HS-27A (cell line): ENCODE measurements around the gene RUVBL2.
A peak's percentile ranks its signal among the peaks of the same experiment; 100 is the strongest.

Source experiments
- DNase-seq: peaks from one replicate; pipeline ENCODE4 v3.0.0-alpha.2; 2012; ENCODE audit warnings: low read depth, missing footprints

Gene RUVBL2

GRCh38 chr19:48993175-48994034, at the start of gene RUVBL2, which contains the start of gene GYS1:
RUVBL2 (plus strand) TSS chr19:48993887; CDS start chr19:48993912, 25 bp downstream.
GYS1 (minus strand) TSS chr19:48993309; CDS start chr19:48993112, 197 bp downstream.
- DNase-seq = peak; percentile 99

GRCh38 chr19:48945415-48945814, 48.3 kb upstream of the RUVBL2 start:
- no peak for DNase-seq

DNA sequence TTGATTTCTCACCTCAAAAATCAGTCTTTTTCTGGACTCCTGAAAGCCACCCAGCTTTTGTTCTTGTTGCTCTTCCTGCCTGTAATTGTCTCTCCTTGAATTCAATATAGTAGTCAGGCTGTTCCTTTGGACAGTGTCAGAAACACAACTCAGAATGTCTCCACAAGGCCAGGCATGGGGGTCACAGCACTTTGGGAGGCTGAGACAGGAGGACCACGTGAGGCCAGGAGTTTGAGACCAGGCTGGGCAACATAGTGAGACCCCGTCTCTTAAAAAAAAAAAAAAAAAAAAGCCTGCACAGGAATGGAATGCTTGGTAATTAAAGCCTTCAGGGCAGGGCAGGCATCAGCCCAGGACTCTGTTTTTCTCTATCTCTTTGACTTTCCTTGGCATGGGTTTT, 47.9 kb upstream of the RUVBL2 start:
- DNase-seq = no peak

DNA sequence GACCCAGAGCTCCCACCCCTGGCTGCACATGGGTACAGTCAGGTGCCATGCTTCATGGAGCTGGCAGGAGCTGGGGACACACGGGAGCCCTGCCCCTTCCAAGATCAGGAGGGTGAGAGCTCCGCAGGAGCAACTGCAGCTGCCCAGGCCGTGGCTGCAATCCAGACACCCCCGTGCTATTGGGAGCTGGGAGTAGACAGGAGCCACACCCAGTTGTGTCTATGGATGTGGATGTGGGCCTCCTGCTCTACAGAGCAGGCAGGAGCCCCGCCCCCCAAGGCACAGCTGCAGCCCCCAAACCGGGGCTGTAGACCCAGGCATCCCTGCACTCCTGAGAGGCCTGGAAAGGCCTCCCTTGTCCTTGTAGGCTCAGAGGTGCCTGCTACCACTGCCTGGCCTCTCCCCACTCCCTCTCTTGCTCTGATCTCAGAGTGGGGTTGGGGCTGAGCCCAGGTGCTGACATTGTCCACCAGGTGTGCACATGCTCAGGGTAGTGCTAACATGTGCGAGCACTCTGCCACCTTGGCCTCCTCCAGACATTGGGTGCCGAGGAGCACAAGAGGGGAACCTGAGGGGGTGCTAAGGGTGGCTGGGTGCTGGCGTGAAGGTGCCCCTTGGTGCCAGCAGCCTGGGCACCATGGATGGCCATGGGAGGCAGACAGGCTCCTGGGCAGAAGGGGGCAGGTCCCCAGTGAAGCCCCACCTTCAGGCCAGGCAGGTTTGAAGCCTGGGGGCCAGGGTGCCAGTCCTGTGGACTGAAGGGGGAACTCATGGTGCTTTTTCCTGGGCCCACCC, 47.0 kb upstream of the RUVBL2 start:
- DNase-seq = no peak

GRCh38 chr19:48947258-48947542, 46.5 kb upstream of the RUVBL2 start:
- DNase-seq = no peak

DNA sequence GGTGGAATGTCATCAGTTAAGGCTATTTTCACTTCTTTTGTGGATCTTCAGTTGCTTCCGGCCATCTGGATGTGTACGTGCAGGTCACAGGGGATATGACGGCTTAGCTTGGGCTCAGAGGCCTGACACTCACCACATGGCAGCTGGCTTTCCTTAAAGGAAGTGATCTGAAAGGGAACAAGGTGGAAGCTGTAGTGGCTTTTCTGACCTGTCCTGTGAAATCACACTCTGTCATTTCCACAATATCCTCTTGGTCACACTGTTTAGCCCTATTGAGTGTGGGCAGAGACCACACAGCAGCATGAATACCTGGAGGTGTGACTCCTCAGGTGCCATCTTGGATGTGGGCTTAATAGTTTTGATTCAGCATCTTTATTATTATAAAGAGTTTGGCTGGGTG, 43.5 kb upstream of the RUVBL2 start:
- DNase-seq = no peak

- no peak for DNase-seq
Measured at GRCh38 chr19:48950830-48951519, 42.7 kb upstream of the RUVBL2 start.

DNA sequence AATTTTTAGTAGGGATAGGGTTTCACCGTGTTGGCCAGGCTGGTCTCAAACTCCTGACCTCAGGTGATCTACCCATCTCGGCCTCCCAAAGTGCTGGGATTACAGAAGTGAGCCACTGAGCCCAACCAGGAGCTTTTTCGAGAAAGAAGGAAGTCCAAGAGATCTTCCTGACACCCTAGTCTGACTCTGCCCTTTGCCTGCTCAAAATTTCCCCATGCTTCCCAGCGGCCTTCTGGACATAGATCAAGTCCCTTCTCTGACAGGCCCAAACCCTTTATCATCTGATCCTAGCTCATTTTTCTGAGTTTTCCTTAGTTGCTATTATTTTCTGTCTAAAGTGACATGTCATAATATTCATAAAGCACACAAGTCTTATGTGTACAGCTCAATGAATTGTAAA, 40.5 kb upstream of the RUVBL2 start:
- DNase-seq = no peak

DNA sequence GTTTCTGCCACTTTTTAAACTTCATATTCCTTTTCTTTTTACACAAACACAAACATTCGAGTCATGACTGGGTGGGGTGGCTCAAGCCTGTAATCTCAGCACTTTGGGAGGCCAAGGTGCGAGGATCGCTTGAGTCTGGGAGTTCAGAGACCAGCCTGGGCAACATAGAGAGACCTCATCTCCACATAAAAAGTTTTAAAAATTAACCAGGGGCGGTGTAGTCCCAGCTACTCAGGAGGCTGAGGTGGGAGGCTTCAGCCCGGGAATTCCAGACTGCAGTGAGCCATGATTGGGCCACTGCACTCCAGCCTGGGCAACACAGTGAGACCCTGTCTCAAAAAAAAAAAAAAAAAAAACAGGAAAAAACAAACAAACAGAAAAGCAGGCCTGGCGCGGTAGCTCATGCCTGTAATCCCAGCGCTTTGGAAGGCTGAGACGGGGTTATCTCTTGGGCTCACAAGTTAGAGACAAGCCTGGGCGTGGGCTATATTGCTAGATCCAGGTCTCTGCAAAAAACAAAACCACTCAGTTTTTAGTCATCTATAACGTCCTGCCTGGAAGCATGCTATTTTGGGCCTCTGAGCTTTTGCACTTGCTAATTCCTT, 39.6 kb upstream of the RUVBL2 start:
- no peak for DNase-seq

DNA sequence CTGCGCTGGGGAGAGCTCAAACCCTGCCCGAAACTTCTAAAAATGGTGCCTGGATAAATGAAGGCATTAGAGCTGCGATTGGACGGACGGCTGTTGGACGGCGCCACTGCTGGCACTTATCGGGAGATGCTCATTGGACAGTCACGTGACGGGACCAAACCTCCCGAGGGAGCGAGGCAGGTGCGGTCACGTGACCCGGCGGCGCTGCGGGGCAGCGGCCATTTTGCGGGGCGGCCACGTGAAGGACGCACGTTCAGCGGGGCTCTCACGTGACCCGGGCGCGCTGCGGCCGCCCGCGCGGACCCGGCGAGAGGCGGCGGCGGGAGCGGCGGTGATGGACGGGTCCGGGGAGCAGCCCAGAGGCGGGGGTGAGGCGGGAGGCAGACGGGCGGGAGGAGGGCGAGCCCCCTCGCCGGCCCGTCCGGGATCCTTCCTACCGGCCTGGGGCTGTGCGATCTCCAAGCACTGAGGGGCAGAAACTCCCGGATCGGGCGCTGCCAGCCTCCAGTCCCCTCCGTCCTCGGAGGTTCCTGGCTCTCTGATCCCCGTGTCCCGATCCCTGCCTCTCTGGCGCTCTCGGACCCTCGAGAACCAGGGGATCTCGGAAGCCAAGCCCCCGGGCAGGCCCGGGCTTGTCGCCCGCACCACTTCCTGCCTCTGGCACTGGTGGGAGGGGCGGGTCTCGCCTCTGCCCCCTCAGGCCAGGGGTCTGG, 38.9 kb upstream of the RUVBL2 start, which contains the start of gene BAX:
Gene BAX (plus strand): TSS at position 281 of the 713 bp plus-strand sequence. CDS start 54 bp downstream, at position 335.
- peak; percentile 95 for DNase-seq

- no peak for DNase-seq
Measured at GRCh38 chr19:48955308-48955958, 38.3 kb upstream of the RUVBL2 start.

GRCh38 chr19:48958006-48958405, 35.7 kb upstream of the RUVBL2 start:
- no peak for DNase-seq

DNA sequence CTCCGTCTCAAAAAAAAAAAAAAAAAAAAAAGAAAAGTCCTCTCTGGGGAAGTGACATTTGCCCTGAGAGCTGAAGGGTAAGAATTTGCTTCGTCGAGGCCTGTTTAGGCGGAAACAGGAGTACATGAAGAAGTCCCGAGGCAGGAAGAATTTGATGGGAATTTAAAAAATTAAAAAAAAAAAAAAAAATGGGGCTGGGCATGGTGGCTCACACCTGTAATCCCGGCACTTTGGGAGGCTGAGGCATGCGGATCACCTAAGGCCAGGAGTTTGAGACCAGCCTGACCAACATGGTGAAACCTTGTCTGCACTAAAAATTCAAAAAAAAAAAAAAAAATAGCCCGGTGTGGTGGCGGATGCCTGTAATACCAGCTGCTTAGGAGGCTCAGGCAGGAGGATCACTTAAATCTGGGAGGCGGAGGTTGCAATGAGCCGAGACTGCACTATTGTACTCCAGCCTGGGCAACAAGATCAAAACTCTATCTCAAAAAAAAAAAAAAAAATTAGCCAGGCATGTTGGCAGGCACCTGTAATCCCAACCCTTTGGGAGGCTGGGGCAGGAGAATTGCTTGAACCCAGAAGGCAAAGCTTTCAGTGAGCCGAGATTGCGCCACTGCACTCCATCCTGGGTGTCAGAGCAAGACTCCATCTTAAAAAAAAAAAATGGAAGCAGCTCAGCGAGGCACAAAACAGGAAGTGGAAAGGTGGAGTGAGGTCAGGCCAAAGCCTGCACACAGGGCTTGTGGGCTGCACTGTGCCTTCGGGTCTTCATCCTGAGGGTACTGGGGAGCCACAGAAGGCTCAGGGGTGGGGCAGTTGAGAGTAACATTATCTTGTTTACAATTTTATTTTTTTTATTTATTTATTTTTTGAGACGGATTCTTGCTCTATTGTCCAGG, 34.1 kb upstream of the RUVBL2 start:
- no peak for DNase-seq

DNA sequence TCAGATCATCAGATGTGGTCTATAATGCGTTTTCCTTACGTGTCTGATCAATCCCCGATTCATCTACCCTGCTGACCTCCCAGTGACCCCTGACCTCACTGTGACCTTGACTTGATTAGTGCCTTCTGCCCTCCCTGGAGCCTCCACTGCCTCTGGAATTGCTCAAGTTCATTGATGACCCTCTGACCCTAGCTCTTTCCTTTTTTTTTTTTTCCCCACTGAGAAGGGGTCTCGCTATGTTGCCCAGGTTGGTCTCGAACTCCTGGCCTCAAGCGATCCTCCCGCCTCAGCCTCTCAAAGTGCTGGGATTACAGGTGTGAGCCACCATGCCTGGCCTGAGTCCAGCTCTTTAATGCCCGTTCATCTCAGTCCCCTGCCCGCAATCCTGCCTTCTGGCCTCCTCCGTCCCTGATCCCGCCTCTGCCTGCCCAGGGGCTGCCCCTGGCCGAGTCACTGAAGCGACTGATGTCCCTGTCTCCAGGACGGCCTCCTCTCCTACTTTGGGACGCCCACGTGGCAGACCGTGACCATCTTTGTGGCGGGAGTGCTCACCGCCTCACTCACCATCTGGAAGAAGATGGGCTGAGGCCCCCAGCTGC, 32.5 kb upstream of the RUVBL2 start:
- DNase-seq = no peak

DNA sequence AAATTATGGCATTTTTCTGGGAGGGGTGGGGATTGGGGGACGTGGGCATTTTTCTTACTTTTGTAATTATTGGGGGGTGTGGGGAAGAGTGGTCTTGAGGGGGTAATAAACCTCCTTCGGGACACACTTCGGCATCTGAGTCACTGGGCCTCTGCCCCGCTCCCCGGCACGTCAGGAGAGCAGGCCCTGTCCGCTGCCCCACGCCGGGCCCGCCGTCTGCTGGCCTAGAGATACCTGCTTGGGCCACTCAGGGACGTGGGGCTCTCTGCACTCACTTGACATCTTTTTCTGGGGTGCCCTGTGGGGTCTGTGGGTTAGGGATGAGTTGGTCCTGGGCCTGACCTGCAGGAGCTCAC, 32.0 kb upstream of the RUVBL2 start:
- DNase-seq = no peak

DNA sequence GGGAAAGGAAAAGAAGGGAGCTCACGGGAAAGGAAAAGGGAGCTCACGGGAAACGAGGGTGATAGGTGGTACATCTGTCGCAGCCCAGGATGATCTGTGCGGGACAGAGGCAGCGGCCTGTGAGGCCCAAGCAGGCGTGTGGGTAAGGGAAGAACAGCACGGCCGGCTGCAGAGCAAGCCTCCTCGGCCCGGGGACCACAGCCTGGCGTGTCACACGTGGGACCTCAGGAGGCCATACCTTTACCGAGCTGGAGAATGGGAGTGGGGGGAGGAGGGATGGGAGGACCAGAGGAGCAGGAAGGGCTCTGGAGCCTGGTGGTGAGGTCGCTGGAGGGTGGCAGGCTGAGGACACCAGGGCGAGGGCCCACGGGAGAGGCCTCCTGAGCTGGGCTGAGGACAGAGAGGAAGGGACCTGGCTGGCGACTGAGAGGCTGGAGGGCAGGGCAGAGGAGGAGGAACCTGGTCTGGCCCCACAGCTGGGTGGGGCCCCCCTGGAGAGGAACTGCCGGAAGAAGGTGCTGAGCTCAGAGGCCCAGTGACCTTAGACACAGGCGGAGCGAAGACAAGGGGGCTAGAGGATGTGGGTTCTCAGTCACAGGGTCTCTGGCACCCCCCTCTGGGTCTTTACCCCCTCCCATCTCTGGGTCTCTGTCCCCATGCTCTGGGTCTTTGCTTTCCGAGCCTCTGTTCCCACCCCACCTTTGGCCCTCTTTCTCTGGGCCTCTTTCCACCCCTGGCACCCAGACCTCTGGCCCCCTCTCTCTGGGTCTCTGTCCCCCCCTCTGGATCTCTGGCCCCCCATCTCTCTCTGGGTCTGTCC, 31.4 kb upstream of the RUVBL2 start:
- no peak for DNase-seq

DNA sequence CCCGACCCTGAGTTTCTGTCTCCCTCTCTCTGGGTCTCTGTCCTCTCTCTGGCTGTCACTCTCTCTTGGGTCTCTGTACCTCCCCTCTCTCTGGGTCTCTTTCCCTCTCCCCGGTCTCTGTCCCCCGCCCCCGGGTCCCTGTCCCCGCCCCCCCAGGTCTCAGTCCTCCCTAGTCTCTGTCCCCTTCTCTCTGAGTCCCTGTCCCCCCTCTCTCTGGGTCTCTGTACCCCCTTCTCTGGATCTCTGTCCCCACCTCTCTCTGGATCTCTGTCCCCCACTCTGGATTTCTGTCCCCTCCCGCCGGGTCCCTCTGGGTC, 30.9 kb upstream of the RUVBL2 start:
- DNase-seq = no peak

GRCh38 chr19:48963371-48964204, 30.1 kb upstream of the RUVBL2 start:
- no peak for DNase-seq
